H9 (cell line): ENCODE results near the gene FGD6. TPM values are rescaled to one million over a fixed set of nuclear protein-coding genes. Genes with fewer than 3 reads are reported as not detected.

Experiments used
- DNase-seq: peaks from one replicate; pipeline ENCODE4 v3.0.0-alpha.2; 2017
- H2AFZ ChIP-seq: one replicate; pipeline ENCODE4 v1.6.1; 2013; ENCODE audit warnings: mild to moderate bottlenecking, low read length, control low read depth, moderate library complexity
- H2AK5ac ChIP-seq: 2 replicates; pipeline ENCODE4 v1.6.1; 2013; ENCODE audit warnings: low read length, control low read depth, mixed read lengths; ENCODE audit not compliant: insufficient read length
- H2BK120ac ChIP-seq: one replicate; pipeline ENCODE4 v1.6.1; 2013; ENCODE audit warnings: low read depth, mild to moderate bottlenecking, low read length, control low read depth, inconsistent platforms; ENCODE audit not compliant: poor library complexity, severe bottlenecking
- H2BK12ac ChIP-seq: 2 replicates; pipeline ENCODE4 v1.6.1; 2013; ENCODE audit warnings: low read length, control low read depth, mixed read lengths, low read depth; ENCODE audit not compliant: insufficient read length
- H2BK15ac ChIP-seq: 2 replicates; pipeline ENCODE4 v1.6.1; 2013; ENCODE audit warnings: low read depth, low read length, control low read depth
- H2BK20ac ChIP-seq: one replicate; pipeline ENCODE4 v1.6.1; 2013; ENCODE audit warnings: low read depth, mild to moderate bottlenecking, low read length, control low read depth, inconsistent platforms; ENCODE audit not compliant: poor library complexity, severe bottlenecking
- H2BK5ac ChIP-seq: 2 replicates; pipeline ENCODE4 v1.6.1; 2013; ENCODE audit warnings: low read length, control low read depth, mixed read lengths; ENCODE audit not compliant: insufficient read length
- H3K14ac ChIP-seq: 2 replicates; pipeline ENCODE4 v1.6.1; 2013; ENCODE audit warnings: low read length, control low read depth; ENCODE audit not compliant: insufficient read depth
- H3K18ac ChIP-seq: 2 replicates; pipeline ENCODE4 v1.6.1; 2013; ENCODE audit warnings: low read depth, mild to moderate bottlenecking, mixed read lengths, low read length, control low read depth; ENCODE audit not compliant: insufficient read length
- H3K23ac ChIP-seq: 2 replicates; pipeline ENCODE4 v1.6.1; 2013; ENCODE audit warnings: low read length, control low read depth, mixed read lengths, low read depth; ENCODE audit not compliant: insufficient read length
- H3K23me2 ChIP-seq: 2 replicates; pipeline ENCODE4 v1.6.1; 2013; ENCODE audit warnings: low read depth, mild to moderate bottlenecking, mixed read lengths, low read length, control low read depth; ENCODE audit not compliant: insufficient read length, poor library complexity, severe bottlenecking
- H3K27ac ChIP-seq: 2 replicates; pipeline ENCODE4 v1.5.1; 2013; ENCODE audit warnings: low read length, control low read depth, mixed read lengths, low read depth; ENCODE audit not compliant: insufficient read length
- H3K27me3 ChIP-seq: 2 replicates; pipeline ENCODE4 v1.6.1; 2013; ENCODE audit warnings: low read length, control low read depth, inconsistent platforms; ENCODE audit not compliant: insufficient read depth
- H3K4ac ChIP-seq: 2 replicates; pipeline ENCODE4 v1.6.1; 2013; ENCODE audit warnings: low read depth, mild to moderate bottlenecking, control low read depth, inconsistent platforms, low read length, moderate library complexity
- H3K4me1 ChIP-seq: 2 replicates; pipeline ENCODE4 v1.6.1; 2013; ENCODE audit warnings: low read length, control low read depth, inconsistent platforms; ENCODE audit not compliant: insufficient read depth
- H3K4me2 ChIP-seq: 2 replicates; pipeline ENCODE4 v1.6.1; 2013; ENCODE audit warnings: low read length, control low read depth, mixed read lengths; ENCODE audit not compliant: insufficient read length, insufficient read depth
- H3K56ac ChIP-seq: 2 replicates; pipeline ENCODE4 v1.6.1; 2013; ENCODE audit warnings: low read depth, mild to moderate bottlenecking, mixed read lengths, low read length, control low read depth; ENCODE audit not compliant: insufficient read length
- H3K79me1 ChIP-seq: 2 replicates; pipeline ENCODE4 v1.6.1; 2013; ENCODE audit warnings: low read depth, mild to moderate bottlenecking, moderate library complexity, low read length, control low read depth, inconsistent platforms; ENCODE audit not compliant: insufficient read depth, poor library complexity, severe bottlenecking
- H3K79me2 ChIP-seq: 2 replicates; pipeline ENCODE4 v1.6.1; 2013; ENCODE audit warnings: low read length, control low read depth, inconsistent platforms; ENCODE audit not compliant: insufficient read depth
- H3K9ac ChIP-seq: 2 replicates; pipeline ENCODE4 v1.6.1; 2013; ENCODE audit warnings: low read length, control low read depth, mixed read lengths; ENCODE audit not compliant: insufficient read length; ENCODE audit errors: extremely low read depth
- H3K9me3 ChIP-seq: one replicate; pipeline ENCODE4 v1.6.1; 2013; ENCODE audit warnings: low read depth, low read length, inconsistent platforms; ENCODE audit not compliant: control insufficient read depth
- H3T11ph ChIP-seq: one replicate; pipeline ENCODE4 v1.6.1; 2013; ENCODE audit warnings: mild to moderate bottlenecking, low read length, control low read depth, inconsistent platforms
- H4K20me1 ChIP-seq: one replicate; pipeline ENCODE4 v1.6.1; 2013; ENCODE audit not compliant: control insufficient read depth, insufficient read length, insufficient read depth
- H4K5ac ChIP-seq: 2 replicates; pipeline ENCODE4 v1.6.1; 2013; ENCODE audit warnings: low read depth, mild to moderate bottlenecking, mixed read lengths, low read length, control low read depth; ENCODE audit not compliant: insufficient read length
- H4K8ac ChIP-seq: replicated peaks from 2 replicates; pipeline ENCODE4 v1.6.1; 2013; ENCODE audit warnings: low read length, control low read depth, mixed read lengths, low read depth; ENCODE audit not compliant: insufficient read length
- H4K91ac ChIP-seq: 2 replicates; pipeline ENCODE4 v1.6.1; 2013; ENCODE audit warnings: low read depth, mild to moderate bottlenecking, moderate library complexity, mixed read lengths, low read length, control low read depth; ENCODE audit not compliant: insufficient read length
- H3K27ac Mint-ChIP-seq, 3 experiments: 2 replicates in 2 of 3; 3 replicates in 1 of 3; pipeline ENCODE4 v1.8.0; 2020 to 2021; ENCODE audit warnings: mixed read lengths in 3 of 3, mild to moderate bottlenecking in 1 of 3, moderate library complexity in 1 of 3
- H3K27me3 Mint-ChIP-seq: 2 replicates; pipeline ENCODE4 v1.8.0; 2021; ENCODE audit warnings: low read depth, mild to moderate bottlenecking, moderate library complexity, mixed read lengths
- H3K36me3 Mint-ChIP-seq, 3 experiments: 2 replicates in 2 of 3; 3 replicates in 1 of 3; pipeline ENCODE4 v1.8.0; 2020 to 2021; ENCODE audit warnings: low read depth in 3 of 3, mixed read lengths in 3 of 3; ENCODE audit not compliant: insufficient read depth in 1 of 3
- H3K4me1 Mint-ChIP-seq, 2 experiments: 2 replicates each; pipeline ENCODE4 v1.8.0; 2020; ENCODE audit warnings: mixed read lengths in 2 of 2
- H3K4me3 Mint-ChIP-seq, 2 experiments: 2 replicates in 1 of 2; 3 replicates in 1 of 2; pipeline ENCODE4 v1.8.0; 2020 to 2021; ENCODE audit warnings: mild to moderate bottlenecking in 2 of 2, mixed read lengths in 2 of 2, moderate library complexity in 1 of 2
- H3K9me3 Mint-ChIP-seq, 2 experiments: 2 replicates in 1 of 2; 3 replicates in 1 of 2; pipeline ENCODE4 v1.8.0; 2020; ENCODE audit warnings: mild to moderate bottlenecking in 2 of 2, mixed read lengths in 2 of 2, moderate library complexity in 1 of 2
- WGBS: extraction: QIAGEN DNeasy Blood & Tissue Kit; methylation state at CpG from one replicate; pipeline ENCODE4 v1.1.7; 2013; ENCODE audit warnings: missing lambda C conversion rate, low lambda C conversion rate, mixed read lengths; ENCODE audit not compliant: insufficient read length; ENCODE audit errors: extremely low coverage; 5-methylcytosine and 5-hydroxymethylcytosine counted together
- total RNA-seq: library from RNA; stranded (reverse); gene quantifications from 2 replicates; pipeline ENCODE4 v1.2.1, GENCODE V29; 2021
- TF ChIP-seq, protein P1 (sequence below): fragments of 200-600 bp; sonication (generic); conservative IDR thresholded peaks from 3 replicates; pipeline ENCODE4 v1.8.0; 2021; ENCODE audit warnings: antibody characterized with exemption, mild to moderate bottlenecking

Gene FGD6
- total RNA-seq, 1 experiment from 2014 or later: 39.5 TPM

DNA sequence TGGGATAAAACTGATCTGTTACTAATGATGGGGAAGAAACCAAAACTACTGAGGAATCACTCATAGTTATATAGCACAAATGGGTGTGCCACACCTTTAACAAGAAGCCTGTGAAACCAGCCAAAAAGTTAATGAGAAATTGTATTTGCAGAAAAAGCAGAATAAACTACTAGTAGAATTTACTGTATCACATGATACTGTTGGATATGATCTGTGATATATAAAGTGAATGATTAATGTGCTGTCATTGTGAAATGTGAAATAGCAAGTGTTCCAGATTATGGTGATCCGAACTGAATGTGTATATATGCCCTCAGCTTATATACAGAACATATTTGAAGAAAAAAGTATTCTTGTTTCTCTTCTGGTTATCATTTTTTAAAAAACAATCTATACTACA, 30.8 kb upstream of the FGD6 start:
- Mint-ChIP-seq H3K36me3 (peaks cover 5 to 26% (median 25%) of the 10 kb centered on the region in 3 experiments; a peak in 6 of 7 replicates), H3K9me3 (no peaks in the 10 kb centered on the region), H3K27ac (0 out of 7 replicates have a peak overlapping the region, but pooled peaks of 1 of the 3 experiments have one; percentile 44), H3K4me1 (peaks cover 17 to 23% of the 10 kb centered on the region in 2 experiments), H3K27me3 (no peaks in the 10 kb centered on the region), H3K4me3 (no peak overlapping the region)
- no peak overlapping the region for H4K5ac ChIP-seq
- H3K18ac ChIP-seq: no peak overlapping the region
- DNase-seq: no peak
- H3K9ac ChIP-seq: no peak overlapping the region
- no peak overlapping the region for H2AK5ac ChIP-seq
- H3K56ac ChIP-seq: no peak overlapping the region
- H2BK5ac ChIP-seq: no peak overlapping the region
- no peaks in the 10 kb centered on the region for H4K20me1 ChIP-seq
- H2BK15ac ChIP-seq: no peak overlapping the region
- no peak overlapping the region for H3K4ac ChIP-seq
- H3T11ph ChIP-seq: no peak overlapping the region
- H3K9me3 ChIP-seq: no peaks in the 10 kb centered on the region
- H3K14ac ChIP-seq: no peak overlapping the region
- H2BK12ac ChIP-seq: no peak overlapping the region
- H3K23me2 ChIP-seq: no peaks in the 10 kb centered on the region
- no peaks in the 10 kb centered on the region for H3K4me1 ChIP-seq
- no peak overlapping the region for H3K27ac ChIP-seq
- WGBS: no CpG with 5 or more reads among the region's 1 CpG
- H3K4me2 ChIP-seq: no peak overlapping the region
- H2AFZ ChIP-seq: no peak overlapping the region
- no peak overlapping the region for H2BK20ac ChIP-seq
- no peak overlapping the region for H4K8ac ChIP-seq
- TF ChIP-seq, protein P1, sequence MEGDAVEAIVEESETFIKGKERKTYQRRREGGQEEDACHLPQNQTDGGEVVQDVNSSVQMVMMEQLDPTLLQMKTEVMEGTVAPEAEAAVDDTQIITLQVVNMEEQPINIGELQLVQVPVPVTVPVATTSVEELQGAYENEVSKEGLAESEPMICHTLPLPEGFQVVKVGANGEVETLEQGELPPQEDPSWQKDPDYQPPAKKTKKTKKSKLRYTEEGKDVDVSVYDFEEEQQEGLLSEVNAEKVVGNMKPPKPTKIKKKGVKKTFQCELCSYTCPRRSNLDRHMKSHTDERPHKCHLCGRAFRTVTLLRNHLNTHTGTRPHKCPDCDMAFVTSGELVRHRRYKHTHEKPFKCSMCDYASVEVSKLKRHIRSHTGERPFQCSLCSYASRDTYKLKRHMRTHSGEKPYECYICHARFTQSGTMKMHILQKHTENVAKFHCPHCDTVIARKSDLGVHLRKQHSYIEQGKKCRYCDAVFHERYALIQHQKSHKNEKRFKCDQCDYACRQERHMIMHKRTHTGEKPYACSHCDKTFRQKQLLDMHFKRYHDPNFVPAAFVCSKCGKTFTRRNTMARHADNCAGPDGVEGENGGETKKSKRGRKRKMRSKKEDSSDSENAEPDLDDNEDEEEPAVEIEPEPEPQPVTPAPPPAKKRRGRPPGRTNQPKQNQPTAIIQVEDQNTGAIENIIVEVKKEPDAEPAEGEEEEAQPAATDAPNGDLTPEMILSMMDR: no peak
- no peaks in the 10 kb centered on the region for H3K79me1 ChIP-seq
- H3K23ac ChIP-seq: no peak overlapping the region
- no peak overlapping the region for H4K91ac ChIP-seq
- no peaks in the 10 kb centered on the region for H3K27me3 ChIP-seq
- no peaks in the 10 kb centered on the region; the same call in 1 of the 2 replicates for H3K79me2 ChIP-seq
- H2BK120ac ChIP-seq: no peak overlapping the region
